Ammon's horn (tissue), 1 donor: ENCODE data around the gene GPD2.
"Not testable (repeated sequence)": the region's sequence is repeated elsewhere in the genome, so short reads cannot be mapped to it uniquely, and the experiment has no call there.

Source experiments
- DNase-seq: peaks from one replicate; pipeline ENCODE4 v3.0.0-alpha.2; 2016; ENCODE audit warnings: low spot score

Gene GPD2

DNA sequence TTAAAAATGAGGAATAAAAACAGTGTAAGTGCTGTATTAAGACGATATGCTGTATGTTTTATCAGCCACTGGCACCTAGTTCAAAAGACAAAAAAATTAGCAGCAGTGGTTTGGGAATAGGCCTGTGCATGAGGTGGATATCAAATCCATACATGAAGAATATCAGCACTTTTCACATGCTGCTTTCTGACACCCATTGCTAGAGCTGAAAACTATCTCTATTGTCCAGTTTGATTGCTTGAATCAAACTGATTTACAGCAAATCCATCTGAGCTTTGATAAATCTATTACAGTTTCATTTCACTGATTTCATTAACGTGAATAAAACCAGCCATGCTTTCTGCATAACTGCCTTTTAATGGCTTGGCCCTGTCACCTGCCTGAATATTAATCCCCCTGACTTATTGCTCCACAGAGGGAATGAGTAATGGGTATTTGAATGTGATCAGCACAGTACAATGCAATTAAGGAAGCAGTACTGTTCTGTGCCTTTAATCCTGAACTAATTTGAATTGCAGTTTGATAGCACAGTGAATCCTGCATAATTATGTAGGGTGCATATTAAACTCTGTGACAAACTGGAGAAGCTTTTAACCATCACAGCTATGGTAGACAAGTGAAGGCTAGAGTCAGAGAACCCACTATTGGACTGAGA, 154.0 kb downstream of the GPD2 start:
- no peak for DNase-seq

GRCh38 chr2:156592809-156593593, 156.8 kb downstream of the GPD2 start:
- no peak for DNase-seq

GRCh38 chr2:156593594-156593921, 157.4 kb downstream of the GPD2 start:
- no peak for DNase-seq

- DNase-seq, result no peak
Measured at GRCh38 chr2:156598563-156598962, 162.4 kb downstream of the GPD2 start.

DNA sequence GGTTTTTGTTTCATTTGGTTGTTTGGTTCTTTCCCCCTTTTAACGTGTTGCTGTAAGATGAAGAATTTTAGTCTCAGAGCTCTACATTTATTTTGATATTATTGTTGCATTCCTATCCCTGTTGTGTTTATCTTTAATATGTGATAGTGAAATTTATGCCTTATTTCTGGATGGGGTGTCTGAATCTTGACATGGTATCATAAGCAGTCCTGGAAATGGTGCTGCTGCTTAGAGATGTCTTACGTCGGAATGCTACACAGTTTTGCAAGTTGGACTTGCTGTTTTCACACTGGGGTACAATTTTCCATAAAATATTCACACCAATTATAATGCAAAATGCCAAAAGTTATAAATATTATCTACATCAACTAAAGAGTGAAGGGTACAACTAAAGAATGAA, 164.0 kb downstream of the GPD2 start:
- DNase-seq, result no peak

DNA sequence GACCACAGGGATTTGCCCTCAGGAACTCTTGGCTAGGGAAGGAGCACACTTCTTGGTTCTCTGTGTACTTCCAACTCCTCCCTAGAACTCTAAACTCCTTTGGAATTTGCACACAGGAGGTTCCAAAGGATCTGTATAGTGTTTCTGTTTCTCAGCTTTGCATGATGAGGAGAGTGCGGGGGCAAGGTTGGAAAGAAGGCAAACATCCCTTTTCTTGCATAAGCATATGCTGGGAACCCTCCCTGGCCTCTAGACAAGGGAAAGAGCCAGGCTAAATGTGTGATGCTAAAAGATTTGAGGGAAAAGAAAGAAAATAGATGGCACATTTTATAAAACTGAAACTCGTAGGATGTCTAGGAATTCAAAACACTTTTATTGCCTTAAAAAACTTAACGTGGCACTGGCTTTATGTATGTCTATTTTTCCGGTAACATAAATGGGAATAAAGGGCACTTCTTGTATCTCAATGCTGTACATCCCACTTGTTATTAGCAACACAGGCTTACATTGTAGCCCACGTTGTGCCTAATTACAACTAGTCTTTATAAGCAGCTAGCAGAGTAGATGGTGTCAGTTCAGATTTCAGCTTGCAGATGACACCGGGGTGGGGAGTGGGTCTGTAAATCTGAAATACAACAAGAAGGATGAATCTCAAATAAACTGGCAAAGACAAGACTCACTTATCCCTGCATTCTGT, 165.8 kb downstream of the GPD2 start:
- peak; percentile 26 for DNase-seq

GRCh38 chr2:156602552-156602933, 166.4 kb downstream of the GPD2 start:
- DNase-seq, result no peak

GRCh38 chr2:156615836-156616322, 179.7 kb downstream of the GPD2 start:
- no peak for DNase-seq

- DNase-seq, result not testable (repeated sequence)
Measured at GRCh38 chr2:156618071-156618470, 181.9 kb downstream of the GPD2 start.

DNA sequence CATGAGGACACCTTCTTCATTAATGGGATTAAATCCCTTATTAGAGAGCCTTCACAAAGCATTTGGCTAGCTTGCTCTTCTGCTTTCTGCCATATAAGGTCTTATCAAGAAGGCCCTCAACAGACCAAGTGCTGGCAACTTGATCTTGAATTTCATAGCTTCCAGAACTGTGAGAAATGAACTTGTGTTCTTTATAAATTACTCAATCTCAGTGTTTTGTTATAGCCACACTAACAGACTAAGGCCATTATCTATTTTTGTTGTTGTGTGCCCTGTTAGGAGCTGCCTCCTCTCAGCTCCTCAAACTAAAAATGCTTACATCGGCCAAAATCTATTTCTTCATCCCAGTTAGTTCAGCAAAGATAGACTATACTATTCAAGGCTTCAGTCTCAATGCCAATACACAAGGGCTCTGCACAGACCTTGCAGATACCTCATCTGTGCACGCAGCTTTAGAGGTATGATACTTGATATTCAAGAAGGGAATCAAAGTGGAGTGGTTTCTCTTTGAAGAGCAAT, 182.9 kb downstream of the GPD2 start:
- no peak for DNase-seq

GRCh38 chr2:156622491-156622890, 186.3 kb downstream of the GPD2 start:
- no peak for DNase-seq

DNA sequence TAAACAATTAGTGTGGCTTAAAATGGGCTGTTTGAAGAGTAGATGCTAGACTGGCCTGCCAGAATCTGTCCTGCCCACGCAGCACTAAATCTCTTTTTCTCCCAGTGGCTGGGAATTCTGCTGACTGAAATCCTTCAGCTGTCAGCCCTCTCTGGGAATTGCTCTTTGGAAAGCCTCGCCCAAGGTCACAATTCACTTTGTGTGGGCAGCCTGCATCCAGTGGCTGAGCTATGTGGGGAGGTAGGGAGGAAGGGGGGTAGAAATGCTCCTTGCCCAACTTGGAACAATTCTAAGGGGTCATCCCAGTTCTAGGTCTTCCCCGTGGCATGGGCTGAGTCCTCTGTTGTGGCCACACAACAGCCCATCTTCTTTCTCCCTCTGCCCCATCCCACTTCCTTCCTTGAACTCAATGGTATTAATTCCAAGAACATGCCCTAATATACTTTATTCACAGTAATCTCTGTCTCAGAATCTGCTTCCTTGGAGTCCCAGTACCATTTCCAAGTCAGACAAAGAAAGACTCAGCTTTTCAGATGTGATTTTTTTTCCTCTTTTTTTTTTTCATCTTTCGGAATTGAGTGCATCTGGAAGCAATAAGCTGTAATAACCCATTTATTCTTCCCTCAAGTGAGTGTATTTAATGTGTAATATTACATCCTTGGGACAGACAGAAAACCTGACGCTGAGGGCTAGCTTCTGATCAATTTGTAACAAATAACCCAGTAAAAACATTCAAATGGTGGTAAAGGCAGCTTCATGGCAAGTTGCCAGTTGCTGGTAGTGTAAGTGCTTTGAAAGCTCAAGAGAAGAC, 189.4 kb downstream of the GPD2 start:
- DNase-seq, result no peak

DNA sequence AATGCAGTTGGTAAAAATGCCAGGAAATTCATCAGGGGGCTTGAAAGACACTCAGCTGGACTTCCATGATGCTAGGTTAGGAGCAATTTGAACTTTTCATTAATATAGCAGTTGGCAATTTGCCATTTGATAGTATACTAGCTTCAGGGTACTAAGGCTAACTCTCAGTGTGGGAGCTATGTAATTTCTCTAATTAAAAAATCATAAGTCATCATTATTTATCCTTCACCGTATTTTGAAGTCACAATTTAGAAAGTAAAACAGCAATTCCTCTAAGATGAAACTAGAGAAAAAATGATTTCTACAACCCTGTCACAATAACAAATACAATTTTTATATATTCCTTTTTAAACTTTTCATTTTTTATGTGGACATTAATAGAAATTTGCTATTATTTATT, 190.8 kb downstream of the GPD2 start:
- no peak for DNase-seq

- no peak for DNase-seq
Measured at GRCh38 chr2:156630579-156631337, 194.6 kb downstream of the GPD2 start.

- no peak for DNase-seq
Measured at GRCh38 chr2:156635646-156636045, 199.5 kb downstream of the GPD2 start.
